ENCODE data around the gene HNF4A.
"Not testable (repeated sequence)": the region's sequence is repeated elsewhere in the genome, so short reads cannot be mapped to it uniquely, and the experiment has no call there.

GRCh38 chr20:44327748-44328147 is 27.8 kb upstream of the HNF4A start:
- TF ChIP-seq ZNF274 (IDR thresholded peaks at IDR 0.05; ENCODE audit: low read depth, low read length); YY1 (IDR thresholded peaks at IDR 0.05; ENCODE audit: insufficient read depth, insufficient read length); SUZ12 (IDR thresholded peaks at IDR 0.05; ENCODE audit: extremely low read depth, insufficient read depth, insufficient read length): not testable (repeated sequence)

Data from NT2/D1 (cell line).